ENCODE data around the gene UBFD1. TPM values are rescaled to one million over a fixed set of nuclear protein-coding genes. Genes with fewer than 3 reads are reported as not detected.

Gene UBFD1
- total RNA-seq, 6 experiments from 2014 or later = 27.6 to 50.5 (median 37.4) TPM

- Histone ChIP-seq H3K4me3 (no peak overlapping the region), H3K9me3 (no peaks in the 10 kb centered on the region), H3K27me3 (no peaks in the 10 kb centered on the region), H3K27ac (no peak overlapping the region), H3K36me3 (peaks cover 0 to 3% (median 0%) of the 10 kb centered on the region in 4 donors), H3K4me1 (no peaks in the 10 kb centered on the region)
- TF ChIP-seq, protein P1, sequence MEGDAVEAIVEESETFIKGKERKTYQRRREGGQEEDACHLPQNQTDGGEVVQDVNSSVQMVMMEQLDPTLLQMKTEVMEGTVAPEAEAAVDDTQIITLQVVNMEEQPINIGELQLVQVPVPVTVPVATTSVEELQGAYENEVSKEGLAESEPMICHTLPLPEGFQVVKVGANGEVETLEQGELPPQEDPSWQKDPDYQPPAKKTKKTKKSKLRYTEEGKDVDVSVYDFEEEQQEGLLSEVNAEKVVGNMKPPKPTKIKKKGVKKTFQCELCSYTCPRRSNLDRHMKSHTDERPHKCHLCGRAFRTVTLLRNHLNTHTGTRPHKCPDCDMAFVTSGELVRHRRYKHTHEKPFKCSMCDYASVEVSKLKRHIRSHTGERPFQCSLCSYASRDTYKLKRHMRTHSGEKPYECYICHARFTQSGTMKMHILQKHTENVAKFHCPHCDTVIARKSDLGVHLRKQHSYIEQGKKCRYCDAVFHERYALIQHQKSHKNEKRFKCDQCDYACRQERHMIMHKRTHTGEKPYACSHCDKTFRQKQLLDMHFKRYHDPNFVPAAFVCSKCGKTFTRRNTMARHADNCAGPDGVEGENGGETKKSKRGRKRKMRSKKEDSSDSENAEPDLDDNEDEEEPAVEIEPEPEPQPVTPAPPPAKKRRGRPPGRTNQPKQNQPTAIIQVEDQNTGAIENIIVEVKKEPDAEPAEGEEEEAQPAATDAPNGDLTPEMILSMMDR (IDR thresholded peaks at IDR 0.05) = no peak
- TF ChIP-seq POLR2A (IDR thresholded peaks at IDR 0.05) = no peak
- DNase-seq (no peak), ATAC-seq (no peak)
- 75% methylated on average over 7 of the region's 7 CpGs for WGBS (ENCODE audit: insufficient coverage, low coverage, low lambda C conversion rate, missing lambda C conversion rate)
- intact Hi-C loops (cut with DNase I) = no loop called here
Measured at GRCh38 chr16:23514381-23515152, 43.0 kb upstream of the UBFD1 start.

DNA sequence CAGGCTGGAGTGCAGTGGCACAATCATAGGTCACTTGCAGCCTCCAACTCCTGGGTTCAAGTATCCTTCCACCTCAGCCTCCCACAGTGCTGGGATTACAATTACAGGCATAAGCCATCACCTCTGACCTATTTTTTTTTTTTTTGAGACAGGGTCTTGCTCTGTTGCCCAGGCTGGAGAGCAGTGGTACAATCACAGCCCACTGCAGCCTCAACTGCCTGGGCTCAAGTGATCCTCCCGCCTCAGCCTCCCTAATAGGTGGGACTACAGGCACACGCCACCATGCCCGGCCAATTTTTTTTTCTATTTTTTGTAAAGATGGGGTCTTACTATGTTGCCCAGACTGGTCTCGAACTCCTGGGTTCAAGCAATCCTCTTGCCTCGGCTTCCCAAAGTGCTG is 41.6 kb upstream of the UBFD1 start:
- TF ChIP-seq, protein P1 (IDR thresholded peaks at IDR 0.05) = no peak
- TF ChIP-seq POLR2A (IDR thresholded peaks at IDR 0.05) = no peak
- no peaks in the 10 kb centered on the region for H3K9me3 ChIP-seq
- H3K36me3 ChIP-seq = peaks cover 0 to 6% (median 0%) of the 10 kb centered on the region in 4 donors
- 98% methylated on average over 5 of the region's 5 CpGs for WGBS (ENCODE audit: insufficient coverage, low coverage, low lambda C conversion rate, missing lambda C conversion rate)
- no peaks in the 10 kb centered on the region for H3K27me3 ChIP-seq
- H3K4me1 ChIP-seq = no peaks in the 10 kb centered on the region
- H3K27ac ChIP-seq = no peak overlapping the region
- ATAC-seq (no peak), DNase-seq (no peak)
- intact Hi-C loops (cut with DNase I) = no loop called here
- no peak overlapping the region for H3K4me3 ChIP-seq

DNA sequence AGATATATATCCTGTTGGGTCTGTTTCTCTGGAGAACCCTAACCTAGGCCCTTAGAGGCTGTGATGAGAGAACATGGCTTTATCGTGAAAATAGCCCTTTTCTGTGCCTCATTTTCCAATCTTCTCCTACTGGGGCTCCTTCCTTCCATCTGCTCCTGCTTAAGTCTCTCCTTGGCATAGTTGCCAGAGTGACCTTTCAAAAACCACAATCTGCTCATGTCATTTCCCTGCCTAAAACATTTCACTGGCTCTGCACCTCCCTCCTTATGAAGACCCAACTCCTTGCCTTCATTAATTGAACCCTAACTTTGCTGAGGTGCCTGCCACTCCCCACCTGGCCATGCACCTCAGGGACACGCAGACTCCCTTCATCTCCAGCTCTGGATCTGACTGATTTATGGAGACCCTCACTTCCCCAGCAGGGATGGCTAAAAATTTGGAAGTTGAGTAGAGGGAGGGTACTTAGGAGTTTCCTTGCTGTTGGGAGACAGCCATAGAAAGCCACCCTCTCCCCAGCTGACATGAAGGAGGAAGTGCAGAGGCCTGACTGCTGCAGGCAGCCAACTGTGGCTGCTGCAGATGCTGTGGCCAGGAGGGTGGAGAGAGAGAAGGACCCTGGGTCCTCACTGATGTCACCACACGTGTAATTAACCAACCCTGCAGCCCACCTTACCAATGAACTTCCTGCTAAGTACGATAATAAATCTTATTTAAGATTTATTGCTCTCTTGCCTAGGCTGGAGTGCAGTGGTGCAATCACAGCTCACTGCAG is 41.0 kb upstream of the UBFD1 start:
- no peak for DNase-seq
- no peak overlapping the region for H3K27ac ChIP-seq
- peak in 3 of 4 donors; percentile 38 to 53 (median 41) for ATAC-seq
- 76% methylated on average over 4 of the region's 4 CpGs for WGBS (ENCODE audit: insufficient coverage, low coverage, low lambda C conversion rate, missing lambda C conversion rate)
- H3K36me3 ChIP-seq = peaks cover 0 to 6% (median 0%) of the 10 kb centered on the region in 4 donors
- no peak overlapping the region for H3K4me3 ChIP-seq
- H3K4me1 ChIP-seq = no peaks in the 10 kb centered on the region
- H3K27me3 ChIP-seq = no peaks in the 10 kb centered on the region
- intact Hi-C loops (cut with DNase I) = no loop called here
- no peaks in the 10 kb centered on the region for H3K9me3 ChIP-seq
- TF ChIP-seq, protein P1 (IDR thresholded peaks at IDR 0.05) = no peak
- no peak for TF ChIP-seq POLR2A (IDR thresholded peaks at IDR 0.05)

DNA sequence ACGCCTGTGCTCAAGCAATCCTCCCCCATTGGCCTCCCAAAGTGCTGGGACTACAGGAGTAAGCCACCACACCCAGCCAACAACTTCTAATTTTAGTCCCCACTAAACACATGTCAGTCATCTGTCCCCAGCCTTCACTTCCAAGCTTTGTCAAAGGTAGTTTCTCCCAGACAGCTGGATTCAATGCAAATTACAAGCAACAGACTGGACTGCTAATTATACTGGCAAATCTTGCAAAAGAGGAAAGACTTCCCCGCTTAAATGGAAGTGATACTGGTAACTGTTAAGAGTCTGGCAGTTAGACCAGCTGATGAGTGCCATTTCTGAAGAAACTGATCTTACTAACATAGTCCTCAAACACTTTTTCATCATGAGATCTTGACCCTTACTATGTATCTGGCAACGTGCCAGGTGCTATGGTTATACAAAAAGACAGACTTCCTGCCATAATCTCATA is 39.1 kb upstream of the UBFD1 start:
- intact Hi-C loops (cut with DNase I) = no loop called here
- Histone ChIP-seq H3K4me3 (no peak overlapping the region), H3K9me3 (no peaks in the 10 kb centered on the region), H3K36me3 (peaks cover 0 to 16% (median 8%) of the 10 kb centered on the region in 4 donors), H3K27ac (no peak overlapping the region), H3K27me3 (no peaks in the 10 kb centered on the region), H3K4me1 (no peaks in the 10 kb centered on the region)
- 43% methylated on average over 3 of the region's 3 CpGs for WGBS (ENCODE audit: insufficient coverage, low coverage, low lambda C conversion rate, missing lambda C conversion rate)
- peak in 2 of 4 donors; percentile 28 to 45 for ATAC-seq
- no peak for DNase-seq
- TF ChIP-seq, protein P1 (IDR thresholded peaks at IDR 0.05) = no peak
- TF ChIP-seq POLR2A (IDR thresholded peaks at IDR 0.05) = no peak
